Measurements from ENCODE around the gene CAV1. TPM values are rescaled to one million over a fixed set of nuclear protein-coding genes. Genes with fewer than 3 reads are reported as not detected.

The CAV1 gene
- total RNA-seq, 1 experiment from 2014 or later, result 20.2 TPM

DNA sequence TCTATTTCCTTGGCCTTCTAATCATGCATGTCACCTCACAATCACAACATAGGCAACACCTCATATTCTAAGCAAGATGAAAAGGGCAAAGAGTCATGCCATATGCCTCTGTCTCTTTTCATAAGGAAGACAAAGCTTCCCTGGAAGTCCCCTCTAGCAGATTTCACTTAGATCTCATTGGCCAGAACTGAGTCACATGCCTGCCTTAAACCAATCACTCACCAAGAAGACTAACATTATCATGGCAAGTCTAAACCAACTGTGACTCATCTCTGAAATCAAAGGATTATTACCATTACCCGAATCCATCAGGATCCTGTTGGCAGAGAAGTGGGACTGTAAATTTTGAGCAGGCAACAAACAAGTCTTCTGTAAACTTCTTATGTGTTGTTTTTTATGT, 27.8 kb downstream of the CAV1 start:
- H4K8ac ChIP-seq (replicated peaks; ENCODE audit: insufficient read length, low read depth, low read length), result no peak overlapping the region
- H3K79me2 ChIP-seq (ENCODE audit: insufficient read depth, low read length), result no peaks in the 10 kb centered on the region
- TF ChIP-seq, protein P1, sequence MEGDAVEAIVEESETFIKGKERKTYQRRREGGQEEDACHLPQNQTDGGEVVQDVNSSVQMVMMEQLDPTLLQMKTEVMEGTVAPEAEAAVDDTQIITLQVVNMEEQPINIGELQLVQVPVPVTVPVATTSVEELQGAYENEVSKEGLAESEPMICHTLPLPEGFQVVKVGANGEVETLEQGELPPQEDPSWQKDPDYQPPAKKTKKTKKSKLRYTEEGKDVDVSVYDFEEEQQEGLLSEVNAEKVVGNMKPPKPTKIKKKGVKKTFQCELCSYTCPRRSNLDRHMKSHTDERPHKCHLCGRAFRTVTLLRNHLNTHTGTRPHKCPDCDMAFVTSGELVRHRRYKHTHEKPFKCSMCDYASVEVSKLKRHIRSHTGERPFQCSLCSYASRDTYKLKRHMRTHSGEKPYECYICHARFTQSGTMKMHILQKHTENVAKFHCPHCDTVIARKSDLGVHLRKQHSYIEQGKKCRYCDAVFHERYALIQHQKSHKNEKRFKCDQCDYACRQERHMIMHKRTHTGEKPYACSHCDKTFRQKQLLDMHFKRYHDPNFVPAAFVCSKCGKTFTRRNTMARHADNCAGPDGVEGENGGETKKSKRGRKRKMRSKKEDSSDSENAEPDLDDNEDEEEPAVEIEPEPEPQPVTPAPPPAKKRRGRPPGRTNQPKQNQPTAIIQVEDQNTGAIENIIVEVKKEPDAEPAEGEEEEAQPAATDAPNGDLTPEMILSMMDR (conservative IDR thresholded peaks at IDR 0.05), result no peak
- H3K4me2 ChIP-seq (ENCODE audit: insufficient read depth, insufficient read length, low read length), result no peak overlapping the region
- H3K36me3 Mint-ChIP-seq (ENCODE audit: insufficient read depth in 1 of 3, low read depth in 3 of 3), result no peaks in the 10 kb centered on the region
- no peak overlapping the region for H4K91ac ChIP-seq (ENCODE audit: insufficient read length, low read depth, low read length)
- H2AK5ac ChIP-seq (ENCODE audit: insufficient read length, low read length), result no peak overlapping the region
- no peak overlapping the region for H3T11ph ChIP-seq (ENCODE audit: low read length)
- no peaks in the 10 kb centered on the region for H3K4me1 Mint-ChIP-seq
- H4K5ac ChIP-seq (ENCODE audit: insufficient read length, low read depth, low read length), result no peak overlapping the region
- no peak overlapping the region for H3K27ac ChIP-seq (ENCODE audit: insufficient read length, low read depth, low read length)
- H3K9ac ChIP-seq (ENCODE audit: extremely low read depth, insufficient read length, low read length), result no peak overlapping the region
- no peaks in the 10 kb centered on the region for H3K4me1 ChIP-seq (ENCODE audit: insufficient read depth, low read length)
- no peak overlapping the region for H3K4me3 Mint-ChIP-seq
- no peaks in the 10 kb centered on the region for H3K9me3 Mint-ChIP-seq
- H3K27me3 ChIP-seq (ENCODE audit: insufficient read depth, low read length), result no peaks in the 10 kb centered on the region
- no peak overlapping the region for H2AFZ ChIP-seq (ENCODE audit: low read length)
- H3K23me2 ChIP-seq (ENCODE audit: insufficient read length, low read depth, low read length, poor library complexity, severe bottlenecking), result no peaks in the 10 kb centered on the region
- H3K4ac ChIP-seq (ENCODE audit: low read depth, low read length), result no peak overlapping the region
- no peak overlapping the region for H3K14ac ChIP-seq (ENCODE audit: insufficient read depth, low read length)
- H2BK12ac ChIP-seq (ENCODE audit: insufficient read length, low read depth, low read length), result no peak overlapping the region
- no peak overlapping the region for H3K23ac ChIP-seq (ENCODE audit: insufficient read length, low read depth, low read length)
- no peaks in the 10 kb centered on the region for H3K27me3 Mint-ChIP-seq (ENCODE audit: low read depth)
- H3K9me3 ChIP-seq (ENCODE audit: control insufficient read depth, low read depth, low read length), result no peaks in the 10 kb centered on the region
- H2BK15ac ChIP-seq (ENCODE audit: low read depth, low read length), result no peak overlapping the region
- no peak overlapping the region for H3K27ac Mint-ChIP-seq
- no peak overlapping the region for H2BK120ac ChIP-seq (ENCODE audit: low read depth, low read length, poor library complexity, severe bottlenecking)
- no peak overlapping the region for H3K56ac ChIP-seq (ENCODE audit: insufficient read length, low read depth, low read length)
- DNase-seq, result no peak
- no peak overlapping the region for H2BK5ac ChIP-seq (ENCODE audit: insufficient read length, low read length)
- H3K18ac ChIP-seq (ENCODE audit: insufficient read length, low read depth, low read length), result no peak overlapping the region
- H2BK20ac ChIP-seq (ENCODE audit: low read depth, low read length, poor library complexity, severe bottlenecking), result no peak overlapping the region
- WGBS (ENCODE audit: extremely low coverage, insufficient read length, low lambda C conversion rate), result no CpG with 5 or more reads among the region's 1 CpG
- no peaks in the 10 kb centered on the region for H4K20me1 ChIP-seq (ENCODE audit: control insufficient read depth, insufficient read depth, insufficient read length)
- no peaks in the 10 kb centered on the region for H3K79me1 ChIP-seq (ENCODE audit: insufficient read depth, low read depth, low read length, poor library complexity, severe bottlenecking)

All from H9 (cell line).